GM12878 (cell line): ENCODE data around the gene METTL21A. TPM values are rescaled to one million over a fixed set of nuclear protein-coding genes. Genes with fewer than 3 reads are reported as not detected.

Experiments
- ATAC-seq: fragments of 200-7000 bp; cut with Tn5 transposase; 3 replicates; pipeline ENCODE4 v1.9.1; 2020; ENCODE audit warnings: mild to moderate bottlenecking, moderate library complexity
- BruUV-seq: library from RNA; stranded (reverse); fragments of 400-500 nt; replicated peaks from 2 replicates; lab custom pipeline; 2021; lab: Mats Ljungman, UMichigan
- CTCF ChIA-PET: fragments of 300-600 bp; sonication (Branson Sonifier 250); formaldehyde crosslinking; extraction: SDS; loops from one replicate; lab custom pipeline; 2021; ENCODE audit warnings: inconsistent platforms; lab: Yijun Ruan, JAX
- POLR2A ChIA-PET: fragments of 350-600 bp; formaldehyde crosslinking; extraction: SDS; loops from one replicate; lab custom pipeline; 2021; ENCODE audit warnings: inconsistent platforms; lab: Charles Lee
- RAD21 ChIA-PET: fragments of 300-600 bp; sonication (Branson Sonifier 250); formaldehyde crosslinking; loops from one replicate; lab custom pipeline; 2023; ENCODE audit warnings: antibody characterized with exemption; ENCODE audit not compliant: unreplicated experiment; lab: Charles Lee
- SMC1A ChIA-PET: fragments of 300-600 bp; sonication (Branson Sonifier 250); formaldehyde crosslinking; loops from one replicate; lab custom pipeline; 2023; ENCODE audit not compliant: unreplicated experiment, uncharacterized antibody; lab: Charles Lee
- DNase-seq: peaks from one replicate; pipeline ENCODE4 v3.0.0-alpha.2; 2011; ENCODE audit warnings: low read depth, low spot score
- FAIRE-seq: peaks from 3 replicates; lab custom pipeline; 2011; peaks lifted over from hg19 to GRCh38; lab: Jason Lieb, UNC
- H2AFZ ChIP-seq: 2 replicates; pipeline ENCODE4 v1.6.0; 2011; ENCODE audit warnings: low read depth, low read length, control low read depth; ENCODE audit not compliant: control insufficient read depth
- H3K27ac ChIP-seq: 2 replicates; pipeline ENCODE4 v1.5.1; 2011; ENCODE audit warnings: control low read depth; ENCODE audit not compliant: control insufficient read depth, insufficient read depth
- H3K27me3 ChIP-seq, 2 experiments: replicated peaks in 1 of 2; 2 replicates each; pipeline versions ENCODE4 v1.6.0 to v1.6.1; 2011; ENCODE audit warnings: low read length in 1 of 2; ENCODE audit not compliant: control insufficient read depth in 2 of 2, insufficient read depth in 2 of 2
- H3K36me3 ChIP-seq, 2 experiments: 2 replicates each; pipeline ENCODE4 v1.5.1; 2011; ENCODE audit warnings: low read length in 1 of 2; ENCODE audit not compliant: control insufficient read depth in 2 of 2, insufficient read depth in 2 of 2
- H3K4me1 ChIP-seq: 2 replicates; pipeline ENCODE4 v1.6.1; 2011; ENCODE audit warnings: mild to moderate bottlenecking, low read length, moderate library complexity, mixed read lengths; ENCODE audit not compliant: control insufficient read depth, insufficient read depth
- H3K4me2 ChIP-seq: 2 replicates; pipeline ENCODE4 v1.6.0; 2011; ENCODE audit warnings: control low read depth; ENCODE audit not compliant: control insufficient read depth, insufficient read depth
- H3K4me3 ChIP-seq: fragments of 200-600 bp; sonication (generic); 2 replicates; pipeline ENCODE4 v1.5.1; 2016
- H3K79me2 ChIP-seq: 2 replicates; pipeline ENCODE4 v1.6.0; 2011; ENCODE audit warnings: low read length; ENCODE audit not compliant: control insufficient read depth, insufficient read depth
- H3K9ac ChIP-seq: 2 replicates; pipeline ENCODE4 v1.8.0; 2011; ENCODE audit warnings: low read length, control low read depth, mixed read lengths; ENCODE audit not compliant: control insufficient read depth, insufficient read depth
- H3K9me3 ChIP-seq: replicated peaks from 3 replicates; pipeline ENCODE4 v1.5.1; 2011; ENCODE audit warnings: mild to moderate bottlenecking, low read length; ENCODE audit not compliant: control insufficient read depth, insufficient read depth
- H4K20me1 ChIP-seq: 2 replicates; pipeline ENCODE4 v1.6.0; 2011; ENCODE audit not compliant: control insufficient read depth, insufficient read depth
- BRCA1 ChIP-seq: IDR thresholded peaks from 2 replicates; pipeline ENCODE4 v1.6.1; 2011; ENCODE audit warnings: low read depth, low read length, improper control_type of control experiment
- CBX5 ChIP-seq: sonication (generic); IDR thresholded peaks from 2 replicates; pipeline ENCODE4 v1.6.1; 2016; ENCODE audit warnings: low read depth, moderate library complexity, mild to moderate bottlenecking, inconsistent platforms
- FOXK2 ChIP-seq: fragments of 450-650 bp; IDR thresholded peaks from 2 replicates; pipeline ENCODE4 v1.6.1; 2017; ENCODE audit warnings: mild to moderate bottlenecking, moderate library complexity
- GABPA ChIP-seq: IDR thresholded peaks from 2 replicates; pipeline ENCODE4 v1.6.1; 2014; ENCODE audit warnings: antibody characterized with exemption, low read depth, mild to moderate bottlenecking, inconsistent platforms
- POU2F2 ChIP-seq: IDR thresholded peaks from 3 replicates; pipeline ENCODE4 v1.6.1; 2011; ENCODE audit warnings: low read depth, mild to moderate bottlenecking, low read length, borderline replicate concordance
- RB1 ChIP-seq: fragments of 450-650 bp; formaldehyde crosslinking; IDR thresholded peaks from 2 replicates; pipeline ENCODE4 v1.6.1; 2017; ENCODE audit warnings: mild to moderate bottlenecking, borderline replicate concordance
- SIX5 ChIP-seq: IDR thresholded peaks from 2 replicates; pipeline ENCODE4 v1.6.1; 2011; ENCODE audit warnings: mild to moderate bottlenecking, low read depth, low read length, moderate library complexity; ENCODE audit not compliant: severe bottlenecking
- SREBF1 ChIP-seq: IDR thresholded peaks from 2 replicates; pipeline ENCODE4 v1.6.1; 2012; ENCODE audit warnings: mild to moderate bottlenecking, low read length
- TARDBP ChIP-seq: IDR thresholded peaks from 2 replicates; pipeline ENCODE4 v1.6.1; 2016; ENCODE audit warnings: borderline replicate concordance
- ZNF24 ChIP-seq: fragments of 450-650 bp; IDR thresholded peaks from 2 replicates; pipeline ENCODE4 v1.6.1; 2017; ENCODE audit warnings: antibody characterized with exemption, mild to moderate bottlenecking
- WGBS: methylation state at CpG from one replicate; pipeline ENCODE4 v1.1.6; 2016; ENCODE audit warnings: low lambda C conversion rate; ENCODE audit not compliant: insufficient replicate concordance, insufficient coverage; ENCODE audit errors: missing lambda C conversion rate; 5-methylcytosine and 5-hydroxymethylcytosine counted together
- in situ Hi-C: fragments of 300-500 bp; cut with MboI; formaldehyde crosslinking; loops from 9 replicates; pipeline ENCODE4 v1.14.3; 2018; ENCODE audit warnings: mixed read lengths
- intact Hi-C: fragments of 100-400 bp; cut with micrococcal nuclease; formaldehyde crosslinking; loops from one replicate; pipeline ENCODE4 v1.14.2; 2022; ENCODE audit not compliant: unreplicated experiment
- polyA plus RNA-seq, 11 experiments: library from polyadenylated mRNA; depleted of rRNA in 4 of 11; unstranded in 6 of 11; stranded (reverse) in 5 of 11; fragments of >200 nt; fragmentation: Nextera tagmentation in 4 of 11; fragmentation: Illumina TruSeq in 1 of 11; extraction: Ambion mirVana in 4 of 11; extraction: Trizol in 1 of 11; gene quantifications; 1 replicate in 1 of 11; 2 replicates in 10 of 11; pipeline versions ENCODE4 v1.2.1 to v1.2.3, GENCODE V29; 2011 to 2016; ENCODE audit warnings: inconsistent platforms in 2 of 11, missing spikeins in 2 of 11, low read depth in 1 of 11
- total RNA-seq, 4 experiments: library from RNA; depleted of rRNA in 3 of 4; stranded (reverse); fragments of >200 nt in 3 of 4; fragmentation: Illumina TruSeq in 1 of 4; extraction: Trizol in 1 of 4; gene quantifications; 2 replicates each; pipeline versions ENCODE4 v1.2.1 to v1.2.3, GENCODE V29; 2013 to 2021

The METTL21A gene
- total and polyA plus RNA-seq, 10 of the 15 experiments (the other 5 are each of a cell fraction or from before 2014, with no cell fraction given): 6.8 to 41.7 (median 27.8) TPM

- no TSS peak for BruUV-seq
- no peak for TF ChIP-seq CBX5
- TF ChIP-seq SREBF1: no peak
- TF ChIP-seq ZNF24: no peak
- TF ChIP-seq TARDBP: no peak
- TF ChIP-seq SIX5: no peak
- TF ChIP-seq BRCA1: no peak
- no peak for TF ChIP-seq POU2F2
- no peak for TF ChIP-seq GABPA
- no peak for TF ChIP-seq FOXK2
- TF ChIP-seq RB1: no peak
- CTCF ChIA-PET: interaction anchor here (0.8 to 2.6 kb wide), 4 partner anchors 21 to 382 kb away, joined by 4 to 9 read pairs (median 4); no protein-coding TSS in a partner anchor
- no peaks in the 10 kb centered on the region for H3K36me3 ChIP-seq
- no peak overlapping the region for H3K27ac ChIP-seq
- RAD21 ChIA-PET: interaction anchor here (1.0 to 1.5 kb wide), 2 partner anchors 11 to 31 kb away, joined by 3 to 6 read pairs; no protein-coding TSS in a partner anchor
- SMC1A ChIA-PET: interaction anchor here (0.9 to 1.4 kb wide), 2 partner anchors 76 to 79 kb away, joined by 3 to 4 read pairs; no protein-coding TSS in a partner anchor
- no peak overlapping the region for H3K9ac ChIP-seq
- FAIRE-seq: no peak
- POLR2A ChIA-PET: interaction anchor here (0.6 to 1.6 kb wide), 3 partner anchors 22 to 47 kb away, joined by 3 to 5 read pairs (median 4); no protein-coding TSS in a partner anchor
- H2AFZ ChIP-seq: no peak overlapping the region; the same call in 1 of the 2 replicates
- no peak overlapping the region for H3K4me3 ChIP-seq
- no peaks in the 10 kb centered on the region for H3K27me3 ChIP-seq
- no peak for ATAC-seq
- no peak overlapping the region for H3K4me2 ChIP-seq
- no peaks in the 10 kb centered on the region for H4K20me1 ChIP-seq
- peaks cover 5% of the 10 kb centered on the region for H3K4me1 ChIP-seq
- in situ Hi-C loops: no loop called here
- H3K79me2 ChIP-seq: no peaks in the 10 kb centered on the region
- intact Hi-C loops: no loop called here
- no peak for DNase-seq
- 46% methylated on average over 4 of the region's 4 CpGs for WGBS
- H3K9me3 ChIP-seq: no peaks in the 10 kb centered on the region
Observed at GRCh38 chr2:207658156-207658555, 33.0 kb upstream of the METTL21A start.
